Measurements from ENCODE around the gene TTC22. TPM values are rescaled to one million over a fixed set of nuclear protein-coding genes. Genes with fewer than 3 reads are reported as not detected.

Gene TTC22
- total RNA-seq, 6 experiments from 2014 or later: 2.7 to 8.9 (median 4.7) TPM

DNA sequence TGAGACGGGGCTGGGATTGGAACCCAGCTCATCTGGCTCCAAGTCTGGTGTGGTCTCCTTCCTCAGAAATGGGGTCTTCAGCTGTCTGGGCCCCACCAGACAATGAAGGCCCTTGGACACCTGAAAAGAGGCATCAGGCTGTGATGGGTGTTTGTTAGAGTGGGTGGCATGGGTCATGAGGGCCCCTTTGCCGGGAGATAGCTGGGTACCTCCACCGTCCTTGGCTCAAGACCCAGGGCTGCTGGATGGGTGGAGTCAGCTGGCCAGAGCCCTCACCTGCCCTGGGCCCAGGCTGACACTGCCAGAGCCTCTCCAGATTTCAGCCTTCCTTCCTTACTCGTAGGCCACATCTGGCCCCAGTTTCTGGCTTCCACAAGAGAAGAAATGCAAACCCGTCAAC, 13.4 kb upstream of the TTC22 start:
- DNase-seq (no peak), ATAC-seq (no peak)
- no peak overlapping the region for H3K4me3 ChIP-seq
- intact Hi-C loops (cut with DNase I): loop anchor here (10.0 kb wide), 1 partner anchor 140 kb away; no protein-coding TSS in a partner anchor
- TF ChIP-seq, protein P1, sequence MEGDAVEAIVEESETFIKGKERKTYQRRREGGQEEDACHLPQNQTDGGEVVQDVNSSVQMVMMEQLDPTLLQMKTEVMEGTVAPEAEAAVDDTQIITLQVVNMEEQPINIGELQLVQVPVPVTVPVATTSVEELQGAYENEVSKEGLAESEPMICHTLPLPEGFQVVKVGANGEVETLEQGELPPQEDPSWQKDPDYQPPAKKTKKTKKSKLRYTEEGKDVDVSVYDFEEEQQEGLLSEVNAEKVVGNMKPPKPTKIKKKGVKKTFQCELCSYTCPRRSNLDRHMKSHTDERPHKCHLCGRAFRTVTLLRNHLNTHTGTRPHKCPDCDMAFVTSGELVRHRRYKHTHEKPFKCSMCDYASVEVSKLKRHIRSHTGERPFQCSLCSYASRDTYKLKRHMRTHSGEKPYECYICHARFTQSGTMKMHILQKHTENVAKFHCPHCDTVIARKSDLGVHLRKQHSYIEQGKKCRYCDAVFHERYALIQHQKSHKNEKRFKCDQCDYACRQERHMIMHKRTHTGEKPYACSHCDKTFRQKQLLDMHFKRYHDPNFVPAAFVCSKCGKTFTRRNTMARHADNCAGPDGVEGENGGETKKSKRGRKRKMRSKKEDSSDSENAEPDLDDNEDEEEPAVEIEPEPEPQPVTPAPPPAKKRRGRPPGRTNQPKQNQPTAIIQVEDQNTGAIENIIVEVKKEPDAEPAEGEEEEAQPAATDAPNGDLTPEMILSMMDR (IDR thresholded peaks at IDR 0.05): no peak
- TF ChIP-seq POLR2A (IDR thresholded peaks at IDR 0.05): no peak
- H3K27me3 ChIP-seq: no peaks in the 10 kb centered on the region
- H3K4me1 ChIP-seq: peaks cover 0 to 9% (median under 1%) of the 10 kb centered on the region in 4 donors
- WGBS (ENCODE audit: insufficient coverage, low coverage, low lambda C conversion rate, missing lambda C conversion rate): 100% methylated on average over 1 of the region's 5 CpGs
- H3K9me3 ChIP-seq: no peaks in the 10 kb centered on the region
- H3K36me3 ChIP-seq: no peaks in the 10 kb centered on the region
- no peak overlapping the region for H3K27ac ChIP-seq

DNA sequence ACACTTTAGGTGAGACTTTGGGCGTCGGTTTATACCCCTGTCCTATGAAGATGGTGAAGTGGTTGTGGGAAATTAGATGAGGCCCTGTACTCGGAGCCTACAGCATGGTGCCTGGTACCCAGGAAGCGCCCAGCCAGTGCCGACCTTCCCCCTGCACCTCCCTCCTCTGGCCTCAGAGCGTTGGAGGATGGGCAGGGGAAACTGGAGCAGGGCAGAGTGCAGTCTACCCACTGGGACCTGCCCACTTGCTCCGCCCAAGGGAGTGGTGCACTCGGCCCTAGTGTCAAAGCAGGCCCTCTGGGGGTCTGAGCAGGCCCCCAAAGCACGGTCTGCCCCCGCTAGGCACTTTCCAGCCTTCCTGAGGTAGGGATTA, 13.0 kb upstream of the TTC22 start:
- H3K36me3 ChIP-seq: no peaks in the 10 kb centered on the region
- intact Hi-C loops (cut with DNase I): loop anchor here (10.0 kb wide), 1 partner anchor 139 kb away; no protein-coding TSS in a partner anchor
- no peak overlapping the region for H3K4me3 ChIP-seq
- H3K4me1 ChIP-seq: peaks cover 0 to 14% (median 3%) of the 10 kb centered on the region in 4 donors
- DNase-seq (no peak), ATAC-seq (no peak)
- 92% methylated on average over 2 of the region's 10 CpGs for WGBS (ENCODE audit: insufficient coverage, low coverage, low lambda C conversion rate, missing lambda C conversion rate)
- H3K27me3 ChIP-seq: no peaks in the 10 kb centered on the region
- no peaks in the 10 kb centered on the region for H3K9me3 ChIP-seq
- H3K27ac ChIP-seq: no peak overlapping the region
- no peak for TF ChIP-seq POLR2A (IDR thresholded peaks at IDR 0.05)
- TF ChIP-seq, protein P1 (IDR thresholded peaks at IDR 0.05): no peak

DNA sequence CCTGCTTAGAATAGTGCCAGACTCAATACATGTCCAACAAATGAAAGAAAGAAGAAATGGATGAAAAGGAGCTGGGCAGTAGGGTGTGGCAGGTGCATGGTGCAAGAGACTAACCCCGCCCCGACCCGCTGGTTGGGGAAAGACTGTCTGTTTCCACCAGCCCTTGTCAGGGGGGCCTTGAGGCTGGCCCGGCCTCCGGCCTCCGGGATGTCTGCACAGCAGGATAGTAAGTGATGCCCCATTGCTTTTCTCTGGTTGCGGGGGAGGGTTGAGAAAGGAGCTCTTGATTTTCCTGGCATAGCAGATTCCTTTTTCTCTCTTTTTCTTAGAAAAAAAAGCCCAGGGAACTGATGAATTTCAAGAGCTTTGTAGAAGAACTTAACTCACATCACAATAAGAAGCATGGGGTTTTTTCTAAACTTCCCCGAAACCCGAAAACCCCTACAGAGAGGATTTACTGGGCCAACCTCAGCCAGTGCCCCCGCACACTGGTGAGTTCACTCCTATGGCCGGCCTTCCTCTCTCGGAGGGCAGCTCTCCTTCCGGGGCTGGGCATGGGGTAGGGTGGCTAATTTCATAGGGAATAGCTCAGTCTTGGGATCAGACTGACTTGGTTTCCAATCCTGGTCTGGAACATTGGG, 12.5 kb upstream of the TTC22 start:
- TF ChIP-seq, protein P1 (IDR thresholded peaks at IDR 0.05): no peak
- no peak for TF ChIP-seq POLR2A (IDR thresholded peaks at IDR 0.05)
- intact Hi-C loops (cut with DNase I): loop anchor here (10.0 kb wide), 1 partner anchor 139 kb away; no protein-coding TSS in a partner anchor
- ATAC-seq (no peak), DNase-seq (no peak)
- Histone ChIP-seq H3K4me3 (no peak overlapping the region), H3K27ac (no peak overlapping the region), H3K9me3 (no peaks in the 10 kb centered on the region), H3K36me3 (no peaks in the 10 kb centered on the region), H3K4me1 (peaks cover 0 to 16% (median 4%) of the 10 kb centered on the region in 4 donors), H3K27me3 (no peaks in the 10 kb centered on the region)
- 80% methylated on average over 1 of the region's 13 CpGs for WGBS (ENCODE audit: insufficient coverage, low coverage, low lambda C conversion rate, missing lambda C conversion rate)

DNA sequence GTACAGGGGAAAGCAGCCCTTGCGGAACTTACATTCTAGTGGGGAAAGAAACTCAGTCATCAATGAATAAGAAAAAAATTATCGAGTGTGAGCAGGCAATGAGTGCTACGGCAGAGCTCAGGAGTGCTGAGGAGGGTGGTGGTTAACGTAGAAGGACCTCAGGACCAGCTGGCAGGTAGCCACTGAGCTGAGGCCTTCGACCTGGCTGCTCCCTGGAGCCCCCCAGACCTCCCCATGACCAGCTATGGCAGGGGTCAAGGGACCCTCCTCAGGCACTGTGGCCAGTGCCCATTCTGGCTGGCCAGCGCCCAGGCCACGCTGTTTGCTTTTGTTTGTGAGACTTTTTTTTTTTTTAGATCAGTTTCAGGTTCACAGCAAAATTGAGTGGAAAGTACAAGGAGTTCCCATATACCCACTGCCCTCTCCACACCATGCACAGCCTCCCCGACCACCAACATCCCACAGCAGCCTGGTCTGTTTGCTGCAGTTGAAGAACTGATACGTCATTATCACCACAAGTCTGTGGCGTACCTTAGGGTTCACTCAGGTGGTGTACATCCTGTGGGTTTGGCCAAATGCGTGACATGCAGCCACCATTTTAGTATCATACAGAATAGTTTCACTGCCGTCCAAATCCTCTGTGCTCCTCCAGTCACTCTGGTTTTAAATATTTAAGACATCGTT, 11.8 kb upstream of the TTC22 start:
- Histone ChIP-seq H3K36me3 (no peaks in the 10 kb centered on the region), H3K27me3 (no peaks in the 10 kb centered on the region), H3K4me3 (no peak overlapping the region), H3K9me3 (no peaks in the 10 kb centered on the region), H3K4me1 (peaks cover 0 to 20% (median 6%) of the 10 kb centered on the region in 4 donors), H3K27ac (no peak overlapping the region)
- intact Hi-C loops (cut with DNase I): loop anchor here (10.0 kb wide), 1 partner anchor 138 kb away; no protein-coding TSS in a partner anchor
- TF ChIP-seq, protein P1 (IDR thresholded peaks at IDR 0.05): no peak
- TF ChIP-seq POLR2A (IDR thresholded peaks at IDR 0.05): no peak
- ATAC-seq (no peak), DNase-seq (no peak)
- WGBS (ENCODE audit: insufficient coverage, low coverage, low lambda C conversion rate, missing lambda C conversion rate): 76% methylated on average over 13 of the region's 13 CpGs

All from right lobe of liver (tissue), 6 donors.